Pulmonary artery endothelial cell (primary cell): ENCODE data around the gene LILRB3. TPM values are rescaled to one million over a fixed set of nuclear protein-coding genes. Genes with fewer than 3 reads are reported as not detected.

ENCODE experiments used
- DNase-seq: peaks from one replicate; pipeline ENCODE4 v3.0.0-alpha.2; 2011; ENCODE audit warnings: low read depth, low spot score
- total RNA-seq: library from RNA; depleted of rRNA; stranded (reverse); fragments of >200 nt; gene quantifications from 2 replicates; pipeline ENCODE4 v1.2.3, GENCODE V29; 2014

The LILRB3 gene
- total RNA-seq, 1 donor from 2014 or later = not detected

GRCh38 chr19:54168174-54168917 lies 54.5 kb downstream of the LILRB3 start:
- no peak for DNase-seq

Other genes starting within 250 kb of the LILRB3 start
- gene CACNG6, start 231.4 kb downstream of the LILRB3 start, total RNA-seq = 1.8 and 3.1 TPM in 2 replicates
- gene VSTM1, start 159.1 kb downstream of the LILRB3 start, total RNA-seq = not detected in 2 replicates
- gene TARM1, start 141.6 kb downstream of the LILRB3 start, total RNA-seq = not detected in 2 replicates
- gene OSCAR, start 122.2 kb downstream of the LILRB3 start, total RNA-seq = 0.07 TPM in 1 of 2 replicates, not detected in the other
- 20.7 and 22.5 TPM in 2 replicates for gene NDUFA3, start 120.2 kb downstream of the LILRB3 start, total RNA-seq
- 15.0 and 22.8 TPM in 2 replicates for gene TFPT, start 107.3 kb downstream of the LILRB3 start, total RNA-seq
- gene PRPF31, start 107.3 kb downstream of the LILRB3 start, total RNA-seq = 81.6 and 99.8 TPM in 2 replicates
- gene CNOT3, start 85.2 kb downstream of the LILRB3 start, total RNA-seq = 8.8 and 14.5 TPM in 2 replicates
- gene LENG1, start 63.3 kb downstream of the LILRB3 start, total RNA-seq = 5.3 and 7.6 TPM in 2 replicates
- 0.11 and 0.86 TPM in 2 replicates for gene TMC4, start 49.8 kb downstream of the LILRB3 start, total RNA-seq
- gene MBOAT7, start 33.4 kb downstream of the LILRB3 start, total RNA-seq = 35.5 and 63.1 TPM in 2 replicates
- gene TSEN34, start 31.7 kb downstream of the LILRB3 start, total RNA-seq = 58.7 and 65.7 TPM in 2 replicates
- gene RPS9, start 22.1 kb downstream of the LILRB3 start, total RNA-seq = 1,456 and 2,816 TPM in 2 replicates
- gene LILRA6, start 19.8 kb upstream of the LILRB3 start, total RNA-seq = not detected in 2 replicates
- gene LILRB5, start 34.3 kb upstream of the LILRB3 start, total RNA-seq = not detected in 2 replicates
- gene LILRB2, start 58.1 kb upstream of the LILRB3 start, total RNA-seq = not detected in 2 replicates
- not detected in 2 replicates for gene LILRA5, start 90.2 kb upstream of the LILRB3 start, total RNA-seq
- not detected in 2 replicates for gene LILRA4, start 116.2 kb upstream of the LILRB3 start, total RNA-seq
- not detected in 2 replicates for gene LAIR1, start 141.9 kb upstream of the LILRB3 start, total RNA-seq
- gene TTYH1, start 192.5 kb upstream of the LILRB3 start, total RNA-seq = not detected in 2 replicates
- 26.8 and 33.6 TPM in 2 replicates for gene LENG8, start 226.2 kb upstream of the LILRB3 start, total RNA-seq
- 6.8 and 7.9 TPM in 2 replicates for gene LENG9, start 240.8 kb upstream of the LILRB3 start, total RNA-seq